Globus pallidus (tissue), 1 donor: Measurements from ENCODE around the gene ELAVL3.

Source experiments
- DNase-seq: peaks from one replicate; pipeline ENCODE4 v3.0.0-alpha.2; 2015; ENCODE audit warnings: low spot score

The ELAVL3 gene

DNA sequence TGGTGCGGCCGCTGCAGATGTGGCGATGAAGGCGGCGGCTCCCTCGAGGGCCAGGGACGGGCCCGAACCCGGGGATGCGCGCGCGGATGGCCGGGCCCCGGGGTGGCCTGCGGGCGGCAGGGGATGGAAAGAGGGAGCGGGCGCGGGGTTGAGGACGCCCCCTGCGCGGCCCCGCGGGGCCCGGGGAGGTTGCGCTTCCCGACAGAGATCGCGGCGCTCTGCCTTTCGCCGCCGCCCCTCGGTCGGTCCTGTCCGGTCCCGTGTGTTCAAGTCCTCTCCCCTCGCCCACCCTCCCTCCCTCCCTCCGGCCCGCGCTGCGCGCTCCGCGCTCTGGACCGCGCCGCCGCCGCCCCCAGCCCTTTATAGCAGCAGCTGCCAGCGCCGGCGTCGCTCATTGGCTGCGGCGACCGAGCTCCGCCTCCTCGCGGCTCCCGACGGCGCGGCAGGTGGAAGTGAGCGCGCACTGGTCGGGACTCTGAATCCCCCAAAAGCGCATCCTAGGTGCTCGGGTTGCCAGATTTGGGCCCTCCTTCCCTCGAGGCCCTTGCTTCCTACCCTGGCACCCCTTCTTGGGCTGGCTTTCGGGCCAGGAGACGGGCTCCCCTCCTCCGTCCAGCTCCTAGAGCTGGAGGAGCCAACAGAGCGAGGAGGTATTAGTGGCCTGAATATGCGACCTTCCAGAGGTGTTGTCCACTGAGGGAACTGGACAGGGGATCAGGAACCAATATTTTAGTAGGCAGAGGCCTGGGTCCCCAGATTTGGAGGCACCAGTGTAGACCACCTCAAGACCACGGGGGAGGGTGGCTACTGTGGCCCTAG lies at the start of gene ELAVL3:
Gene ELAVL3, minus strand, starts transcription at position 332 of the 819 bp plus-strand sequence. CDS start 438 bp downstream, outside the sequence.
- peak; percentile 80 for DNase-seq

DNA sequence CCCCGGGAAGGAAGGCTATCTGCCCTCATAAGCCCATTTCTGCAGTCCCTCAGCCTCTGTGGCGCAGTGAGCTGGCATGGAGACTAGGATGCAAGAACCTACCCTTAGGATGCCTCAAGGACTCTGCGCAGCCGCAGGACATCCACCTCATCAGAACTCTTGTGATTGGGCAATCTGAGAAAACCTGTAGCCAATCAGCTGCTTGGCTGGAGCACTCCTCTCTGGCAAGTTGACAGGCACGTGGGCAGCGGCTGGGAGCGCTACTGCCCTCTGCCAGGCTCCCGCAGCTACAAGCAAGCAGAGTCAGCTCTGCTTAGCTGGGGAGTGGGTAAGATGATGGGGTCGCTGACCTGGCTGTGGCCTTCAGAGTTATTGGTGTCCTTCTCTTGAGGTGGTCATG lies 49.6 kb upstream of the ELAVL3 start:
- peak; percentile 93 for DNase-seq

DNA sequence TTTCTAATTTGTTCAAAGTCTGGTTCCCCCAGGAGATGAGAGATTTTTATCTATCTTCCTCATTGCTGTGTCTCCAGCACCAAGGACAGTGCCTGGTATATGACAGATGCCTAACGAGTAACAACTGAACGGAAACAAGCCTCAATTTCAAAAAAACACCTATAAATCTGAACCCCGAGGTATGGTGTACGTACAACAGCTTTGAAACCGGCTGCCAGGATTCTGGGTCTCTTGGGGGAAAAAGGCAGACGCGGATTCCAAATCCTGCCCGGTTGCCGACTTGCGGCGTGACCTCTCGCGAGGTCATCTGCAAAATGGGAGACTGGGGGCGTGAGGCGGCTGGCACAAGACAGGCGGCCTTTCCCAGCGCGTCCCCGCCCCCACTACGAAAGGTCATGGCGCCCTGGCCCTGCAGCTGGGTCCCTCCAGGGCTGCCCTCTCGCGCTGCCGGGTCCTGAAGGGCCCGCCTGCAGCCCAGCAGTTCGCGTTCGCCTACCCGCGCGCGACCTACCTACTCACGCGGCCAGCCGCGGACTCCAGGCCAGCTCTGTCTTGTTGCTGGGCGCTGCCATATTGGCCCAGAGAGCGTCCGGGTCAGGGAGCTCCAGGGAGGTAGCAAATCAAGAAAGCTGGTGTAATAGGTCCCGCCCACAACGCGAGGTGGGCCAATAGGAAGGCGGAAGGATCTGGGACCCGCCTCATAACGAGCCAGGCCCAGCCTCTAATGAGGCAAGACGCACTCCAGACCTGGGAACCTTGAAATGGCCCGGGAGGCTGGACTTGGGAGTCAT lies 47.9 kb upstream of the ELAVL3 start, which contains the start of gene ECSIT:
Gene ECSIT, minus strand, starts transcription at position 584 of the 791 bp plus-strand sequence. CDS start 9,964 bp downstream, outside the sequence.
- peak; percentile 97 for DNase-seq

DNA sequence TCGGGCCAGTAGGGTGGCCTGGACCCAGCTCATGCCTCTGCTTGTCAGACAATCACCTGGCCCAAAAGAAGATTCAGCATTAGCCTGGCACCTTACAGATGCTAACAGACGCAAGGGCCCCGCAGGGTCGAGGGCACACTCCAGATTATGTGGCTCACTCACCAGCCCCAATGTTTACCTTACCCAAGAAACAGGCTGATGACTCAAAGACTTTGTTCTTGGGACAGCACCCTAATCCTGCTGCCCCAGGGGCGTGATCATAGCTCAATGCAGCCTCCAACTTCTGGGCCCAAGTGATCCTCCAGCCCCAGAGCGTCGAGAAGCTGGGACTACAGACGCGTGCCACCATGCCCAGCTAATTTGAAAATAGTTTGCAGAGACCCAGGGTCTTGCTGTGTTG lies 38.3 kb upstream of the ELAVL3 start:
- DNase-seq = no peak

DNA sequence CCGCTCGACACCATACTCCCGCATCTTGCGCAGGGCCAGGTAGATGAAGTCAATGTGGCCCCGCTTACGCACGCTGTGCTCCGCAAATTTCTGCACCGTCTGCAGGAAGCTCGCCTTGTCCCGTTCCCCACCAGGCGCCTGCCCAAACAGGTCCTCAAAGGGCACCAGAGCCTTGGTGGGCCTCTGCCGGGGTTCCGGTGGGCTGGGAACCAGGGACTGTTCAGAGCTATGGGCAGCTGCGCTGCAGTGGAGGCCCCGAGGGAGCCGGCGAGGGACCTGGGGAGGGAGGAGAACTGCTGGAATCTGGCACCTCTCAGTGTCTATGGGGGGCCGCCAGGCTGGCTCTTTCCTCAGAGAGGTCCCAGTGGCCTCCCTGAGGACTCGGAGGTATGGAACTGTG lies 33.1 kb upstream of the ELAVL3 start:
- DNase-seq = no peak

DNA sequence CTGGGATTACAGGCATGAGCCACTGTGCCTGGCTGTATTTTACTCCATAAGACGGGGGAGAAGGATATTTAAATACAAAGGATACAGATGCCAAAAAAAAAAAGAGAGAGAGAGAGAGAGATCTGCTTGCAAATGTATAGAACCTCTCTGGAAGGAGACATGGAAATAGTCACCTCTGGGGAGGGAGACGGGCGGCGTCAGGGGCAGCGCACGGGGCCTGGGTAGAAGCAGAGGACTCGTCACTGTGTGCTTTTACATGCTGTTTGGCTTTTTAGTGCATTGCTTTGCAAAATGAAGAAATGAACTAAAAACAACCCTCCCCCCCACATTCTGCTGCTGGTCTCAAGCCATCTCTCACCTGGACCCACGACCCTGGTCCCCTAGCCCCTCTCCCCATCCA lies 29.6 kb upstream of the ELAVL3 start:
- DNase-seq = no peak

DNA sequence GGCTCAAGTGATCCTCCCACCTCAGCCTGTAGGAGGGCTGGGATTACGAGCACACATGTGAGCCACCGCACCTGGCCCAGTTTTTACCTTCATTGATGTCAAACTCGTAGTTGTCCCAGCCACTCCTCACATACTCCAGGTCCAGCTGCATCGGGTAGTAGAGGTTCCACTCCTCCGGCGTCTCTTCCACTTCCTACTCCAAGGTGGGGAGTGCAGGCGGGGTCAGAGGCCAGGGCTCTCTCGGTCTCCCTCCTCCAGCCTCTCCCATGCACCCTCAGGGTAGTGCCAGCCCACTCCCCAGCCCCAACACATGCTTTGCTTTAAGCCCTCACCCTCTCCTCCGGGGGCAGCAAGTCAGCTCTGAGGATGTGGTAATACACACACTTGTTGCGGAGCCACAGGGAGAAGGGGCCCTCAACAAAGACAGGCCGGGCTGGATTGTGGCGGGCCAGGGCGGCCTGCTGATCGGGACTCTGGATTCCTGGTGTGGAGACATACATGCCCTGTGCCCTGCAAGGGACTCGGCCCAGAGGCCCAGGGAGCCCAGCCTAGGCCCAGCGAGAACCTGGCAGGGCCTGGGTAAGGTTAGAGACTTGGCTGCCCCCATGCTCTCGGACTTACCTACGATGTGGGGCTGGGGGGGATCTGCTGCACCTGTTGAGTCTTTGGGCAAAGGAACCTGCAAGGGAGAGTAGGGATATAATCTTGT lies 26.7 kb upstream of the ELAVL3 start:
- DNase-seq = no peak

DNA sequence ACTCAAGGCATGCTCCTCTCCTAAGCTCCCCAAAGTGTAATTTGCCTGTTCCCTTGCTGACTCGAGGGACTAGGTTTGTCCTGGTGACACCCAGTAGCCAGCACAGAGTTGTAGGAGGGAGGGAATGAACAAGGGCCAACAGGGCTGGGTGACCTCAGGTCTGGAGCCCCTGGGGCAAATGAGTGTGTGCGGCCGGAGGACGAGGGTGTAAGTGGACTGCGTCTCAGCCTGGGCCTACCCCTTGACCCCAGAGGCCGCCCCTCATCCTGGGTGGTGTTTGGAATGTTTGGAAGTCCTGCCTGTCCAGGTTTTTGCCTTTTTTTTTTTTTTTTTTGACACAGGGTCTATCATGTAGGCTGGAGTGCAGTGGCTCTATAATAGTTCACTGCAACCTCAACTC lies 26.1 kb upstream of the ELAVL3 start:
- no peak for DNase-seq

DNA sequence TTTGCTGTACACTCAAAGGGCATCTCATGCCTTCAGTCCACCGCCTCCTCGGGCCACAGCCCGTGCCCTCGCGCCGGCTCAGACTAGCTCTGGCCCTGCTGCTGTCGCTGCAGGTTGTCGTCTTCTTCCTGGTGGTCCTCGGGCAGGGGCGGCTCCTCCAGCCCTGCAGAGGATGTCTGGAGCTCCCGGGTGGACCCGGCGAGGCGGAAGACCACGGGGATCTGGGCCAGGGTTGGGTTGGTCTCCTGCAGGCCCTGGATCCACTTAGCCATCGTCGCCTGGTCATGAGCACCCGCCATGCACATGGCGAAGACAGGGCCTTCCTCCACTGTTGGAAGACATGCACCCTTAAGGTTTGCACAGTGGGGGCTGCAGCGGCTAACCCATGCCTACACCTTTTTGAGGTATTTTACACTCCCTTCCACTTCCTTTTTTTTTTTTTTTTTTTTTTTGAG lies 25.3 kb upstream of the ELAVL3 start:
- DNase-seq = no peak

DNA sequence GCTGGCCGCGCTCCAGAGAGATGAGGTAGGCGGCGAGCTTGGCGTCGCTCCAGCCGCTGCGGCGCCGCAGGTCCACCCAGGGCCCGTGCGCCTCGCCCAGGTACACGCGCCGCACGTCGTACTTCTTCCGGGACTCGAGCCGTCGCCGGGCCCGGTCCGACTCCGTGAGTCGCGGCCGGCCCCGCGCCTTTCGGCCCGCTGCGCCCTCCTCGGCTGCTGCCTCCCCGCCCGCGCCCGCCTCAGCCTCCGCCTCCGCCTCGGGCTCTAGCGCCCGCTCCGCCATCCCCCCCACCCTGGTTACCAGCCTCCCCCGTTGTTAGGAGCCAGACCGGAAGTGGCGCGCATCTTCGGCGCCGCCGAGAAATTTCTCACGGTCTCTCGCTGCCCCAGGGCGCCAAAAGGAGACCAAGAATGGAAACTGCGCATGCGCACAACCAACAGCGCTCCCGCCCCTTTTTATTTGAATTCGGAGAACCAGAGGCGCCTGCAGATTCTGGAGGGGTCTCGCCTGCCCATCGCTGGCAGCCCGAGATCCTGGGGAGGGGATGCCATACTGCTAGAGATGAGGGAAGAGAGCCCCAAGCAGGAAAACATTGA lies 24.8 kb upstream of the ELAVL3 start, which contains the start of gene ZNF653:
Gene ZNF653, minus strand, starts transcription at position 336 of the 597 bp plus-strand sequence. Its CDS starts 53 bp downstream, at position 283.
- peak; percentile 91 for DNase-seq

DNA sequence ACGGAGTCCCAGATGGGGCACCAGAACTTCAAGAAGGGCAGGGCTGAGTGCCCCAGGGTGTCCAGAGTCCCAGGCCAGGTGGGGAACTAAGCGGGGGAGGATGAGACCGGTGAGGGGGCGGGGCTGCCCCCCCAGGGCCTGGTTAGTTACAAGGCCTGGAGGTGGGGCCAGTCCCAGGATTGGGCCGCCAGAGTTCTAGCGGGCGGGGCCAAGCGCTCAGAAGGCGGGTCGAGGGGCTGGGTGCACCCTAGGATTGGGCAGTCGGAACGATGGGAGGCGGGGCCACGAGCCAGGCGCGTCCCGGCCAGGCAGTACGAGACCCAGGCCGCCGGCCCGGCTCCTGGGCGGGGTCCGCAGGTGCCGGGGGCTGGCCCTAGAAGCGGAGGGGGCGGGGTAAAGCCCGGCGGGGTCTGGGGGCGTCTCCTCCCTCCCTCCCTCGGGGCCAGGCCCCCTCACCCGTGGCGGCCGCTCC lies 24.2 kb upstream of the ELAVL3 start:
- peak; percentile 94 for DNase-seq

DNA sequence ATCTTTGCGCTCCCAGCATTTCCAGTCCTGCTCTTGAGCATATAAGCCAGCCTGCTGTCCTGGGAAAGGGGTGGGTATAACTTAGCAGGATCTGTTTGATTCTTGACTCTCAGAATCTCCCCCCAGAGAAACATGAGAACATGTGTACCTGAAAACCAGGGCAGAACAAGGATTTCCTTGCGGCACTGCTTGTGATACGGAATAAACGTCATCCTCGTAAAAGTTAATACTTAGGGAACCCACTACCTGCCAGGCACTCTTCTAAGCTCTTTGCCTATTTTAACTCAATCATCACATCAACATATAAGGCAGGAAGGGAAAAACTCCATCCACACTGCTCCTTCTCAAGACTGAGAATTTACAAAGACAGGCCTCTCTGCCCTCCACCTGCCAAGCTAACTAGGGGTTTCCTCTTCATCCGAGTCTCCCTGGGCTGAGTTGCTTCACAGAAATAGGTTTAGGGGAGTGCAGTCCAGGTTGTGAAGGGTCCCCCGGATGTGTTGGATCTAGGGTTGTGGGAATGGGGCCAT lies 23.7 kb upstream of the ELAVL3 start:
- no peak for DNase-seq

DNA sequence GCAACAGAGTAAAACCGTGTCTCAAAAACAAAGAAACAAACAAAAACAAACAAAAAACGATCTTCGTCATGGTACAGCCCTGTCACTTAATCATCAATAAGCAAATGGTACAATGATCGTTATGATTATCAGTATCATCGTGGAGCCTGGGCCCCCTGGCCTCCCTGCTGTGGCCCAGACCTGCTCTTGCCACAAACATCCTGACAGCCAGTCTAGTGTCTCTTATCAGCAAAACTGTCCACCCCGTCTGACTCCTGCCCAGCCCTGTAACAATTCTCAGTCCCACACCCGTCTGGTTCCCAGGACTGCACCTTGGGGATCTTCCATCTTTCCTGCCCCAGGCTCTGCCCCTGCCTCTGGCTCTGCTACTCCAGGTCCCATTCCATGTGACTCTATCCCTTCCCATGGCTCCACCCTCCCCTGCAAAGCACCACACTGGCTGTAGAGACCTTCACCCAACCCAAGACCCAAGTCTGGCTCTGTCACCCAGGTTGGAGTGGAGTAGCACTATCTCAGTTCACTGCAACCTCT lies 19.1 kb upstream of the ELAVL3 start:
- DNase-seq = no peak

DNA sequence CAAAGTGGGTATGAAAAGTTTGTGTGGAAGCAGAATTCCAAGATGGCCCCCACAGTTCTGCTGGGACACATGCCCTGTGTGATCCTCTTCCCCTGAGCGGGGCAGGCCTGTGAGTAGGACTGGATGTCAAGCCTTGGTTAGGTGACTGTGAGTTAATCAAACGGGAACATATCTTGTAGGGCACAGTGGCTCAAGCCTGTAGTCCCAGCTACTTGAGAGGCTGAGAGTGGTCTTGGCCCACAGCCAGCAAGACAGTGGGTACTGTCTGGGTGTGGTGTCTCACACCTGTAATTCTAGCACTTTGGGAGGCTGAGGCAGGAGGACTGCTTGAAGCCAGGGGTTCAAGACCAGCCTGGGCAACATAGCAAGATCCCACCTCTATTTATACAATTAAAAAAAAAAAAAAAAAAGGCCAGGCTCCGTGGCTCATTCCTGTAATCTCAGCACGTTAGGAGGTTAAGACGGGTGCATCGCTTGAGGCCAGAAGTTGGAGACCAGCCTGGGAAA lies 18.4 kb upstream of the ELAVL3 start:
- DNase-seq = no peak

DNA sequence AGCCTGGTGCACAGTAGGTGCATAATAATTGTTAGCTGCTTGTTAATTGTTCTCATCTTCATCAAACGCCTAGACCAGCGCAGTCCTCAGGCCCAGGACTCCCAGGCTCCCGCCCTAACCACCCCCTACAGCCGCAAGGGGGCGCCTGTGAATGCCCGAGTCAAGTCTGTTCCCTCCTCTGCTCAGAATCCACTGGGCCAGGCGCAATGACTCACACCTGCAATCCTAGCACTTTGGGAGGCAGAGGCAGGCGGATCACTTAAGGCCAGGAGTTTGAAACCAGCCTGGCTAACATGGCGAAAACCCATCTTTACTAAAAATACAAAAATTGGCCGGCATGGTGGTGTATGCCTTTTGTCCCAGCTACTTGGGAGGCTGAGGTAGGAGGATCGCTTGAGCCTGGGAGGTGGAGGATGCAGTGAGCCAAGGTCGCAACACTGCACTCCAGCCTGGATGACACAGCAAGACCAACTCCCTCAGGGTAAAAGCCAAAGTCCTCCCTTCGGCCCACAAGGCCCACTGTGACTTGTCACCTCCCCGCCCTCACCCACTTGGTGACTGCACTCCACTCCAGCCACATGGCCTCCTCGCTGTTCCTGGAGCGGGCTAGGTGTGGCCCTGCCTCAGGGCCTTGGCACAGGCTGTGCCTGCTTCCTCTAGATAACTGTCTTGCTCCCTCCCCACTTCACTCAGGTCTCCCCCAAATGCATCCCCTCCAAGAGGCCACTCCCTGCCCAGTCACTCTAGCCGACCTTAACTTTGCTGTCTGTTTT lies 15.7 kb upstream of the ELAVL3 start:
- DNase-seq = no peak

DNA sequence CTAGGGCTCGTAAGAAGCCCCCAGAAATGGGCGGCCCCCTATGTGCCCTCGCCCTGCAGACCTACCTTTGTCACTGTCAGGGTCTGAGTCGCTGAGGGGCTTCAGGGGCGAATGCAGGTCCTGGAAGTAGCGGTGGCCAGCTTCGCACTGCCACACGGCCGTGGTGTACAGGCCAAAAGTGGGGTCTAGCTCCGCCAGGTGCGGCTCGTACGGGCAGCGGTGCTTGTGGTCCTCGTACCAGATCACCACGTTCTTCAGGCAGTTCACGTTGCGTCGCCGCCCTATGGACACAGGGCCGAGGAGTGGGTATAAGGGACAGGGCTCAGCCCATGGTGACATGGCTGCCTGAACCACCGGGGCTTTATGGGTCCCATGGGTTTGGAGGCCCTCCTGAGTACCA lies 15.0 kb upstream of the ELAVL3 start:
- no peak for DNase-seq

DNA sequence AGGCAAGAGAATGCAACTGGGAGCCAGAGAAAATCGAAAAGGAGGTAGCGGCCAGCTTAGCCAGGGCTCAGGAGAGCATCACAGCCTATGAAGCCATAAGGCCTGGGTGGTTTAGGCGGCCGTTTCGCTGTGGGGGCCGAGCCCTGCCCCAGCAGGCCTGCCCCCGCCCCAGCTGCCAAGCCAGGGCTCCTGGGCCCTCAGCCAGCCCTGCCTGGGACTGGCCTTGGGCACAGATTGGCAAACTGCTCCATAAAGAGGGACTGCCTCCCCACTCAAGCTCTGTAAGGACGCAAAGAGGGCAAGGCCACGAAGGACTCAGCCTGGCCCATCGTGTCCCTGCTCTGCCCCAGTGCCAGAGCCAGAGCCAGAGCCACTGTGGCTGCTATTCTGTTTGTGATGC lies 14.6 kb upstream of the ELAVL3 start:
- no peak for DNase-seq

DNA sequence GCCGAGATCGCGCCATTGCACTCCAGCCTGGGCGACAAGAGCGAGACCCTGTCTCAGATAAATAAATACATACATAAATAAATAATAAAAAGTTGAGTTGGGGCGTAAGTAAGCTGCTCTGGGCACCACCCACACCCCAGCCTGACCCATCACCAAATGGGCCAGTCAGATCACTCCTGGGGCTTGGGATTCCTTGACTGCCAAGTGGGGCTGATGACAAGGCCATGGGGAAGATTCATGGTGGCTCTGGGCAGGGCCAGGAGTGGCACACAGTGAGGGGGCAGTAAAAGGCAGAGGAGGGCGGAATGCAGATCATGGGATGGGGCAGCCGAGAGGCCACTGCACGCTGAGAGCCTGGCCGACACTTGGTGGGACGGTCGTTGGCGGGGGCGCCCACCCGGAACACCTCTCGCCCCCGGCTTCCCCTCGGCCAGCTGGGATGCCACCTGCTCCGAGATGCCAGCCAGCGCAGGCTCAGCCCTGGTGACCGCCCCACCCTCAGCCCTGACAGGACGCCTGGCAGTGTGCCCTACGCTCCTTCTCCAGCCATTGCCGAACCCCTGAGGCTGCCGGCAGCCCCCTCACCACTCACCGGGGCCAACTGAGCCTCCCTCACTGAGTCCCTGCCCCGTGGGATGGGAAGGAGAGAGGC lies 13.9 kb upstream of the ELAVL3 start:
- no peak for DNase-seq

DNA sequence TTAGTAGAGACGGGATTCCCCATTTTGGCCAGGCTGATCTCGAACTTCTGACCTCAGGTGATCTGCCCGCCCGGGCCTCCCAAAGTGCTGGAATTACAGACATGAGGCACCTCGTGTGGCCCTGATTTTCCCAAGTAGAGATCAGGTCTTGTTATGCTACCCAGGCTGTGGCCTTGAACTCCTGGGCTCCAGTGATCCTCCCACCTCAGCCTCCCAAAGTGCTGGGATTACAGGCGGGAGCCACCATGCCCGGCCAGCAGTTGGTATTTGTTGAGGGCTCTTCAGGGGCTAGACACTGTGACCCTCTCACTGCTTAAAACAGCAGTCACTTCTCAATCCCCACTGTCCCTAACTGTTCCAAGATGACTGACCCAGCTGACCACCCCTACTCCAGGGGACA lies 8.5 kb upstream of the ELAVL3 start:
- no peak for DNase-seq
